Measurements from ENCODE around the gene RAB21. TPM values are rescaled to one million over a fixed set of nuclear protein-coding genes. Genes with fewer than 3 reads are reported as not detected.

Gene RAB21
- total and polyA plus RNA-seq, 2 of the 13 experiments (the other 11 are each of a cell fraction or from before 2014, with no cell fraction given), result 4.4 to 50.9 TPM

- intact Hi-C loops (cut with micrococcal nuclease; ENCODE audit: unreplicated experiment), result no loop called here
- H2AFZ ChIP-seq (ENCODE audit: low read length), result no peak overlapping the region
- no peak overlapping the region for H3K27ac ChIP-seq (ENCODE audit: extremely low read length, insufficient read depth, low read length)
- WGBS (ENCODE audit: low lambda C conversion rate), result 98% methylated on average over 6 of the region's 6 CpGs
- TF ChIP-seq MATR3 (CRISPR knock-in tag; IDR thresholded peaks at IDR 0.05), result no peak
- TF ChIP-seq MYNN (CRISPR knock-in tag; IDR thresholded peaks at IDR 0.05; ENCODE audit: low read depth), result no peak
- TF ChIP-seq ATF5 (CRISPR knock-in tag; IDR thresholded peaks at IDR 0.05; ENCODE audit: low read depth), result no peak
- no peak for TF ChIP-seq ZNF766 (CRISPR knock-in tag; IDR thresholded peaks at IDR 0.05; ENCODE audit: borderline replicate concordance)
- TF ChIP-seq ZSCAN21 (CRISPR knock-in tag; IDR thresholded peaks at IDR 0.05; ENCODE audit: borderline replicate concordance), result no peak
- ATAC-seq, result no peak
- H3K27me3 ChIP-seq (ENCODE audit: control insufficient read depth in 1 of 2, insufficient read depth in 2 of 2, low read length in 2 of 2), result peaks cover 0 to 2% of the 10 kb centered on the region in 2 experiments; a peak in 2 of 5 replicates
- in situ Hi-C loops (cut with HindIII; ENCODE audit: extremely low pct_ligation_motif_present, low pct_unique_long_range_greater_than_20kb), result no loop called here
- no peak overlapping the region for H3K4me2 ChIP-seq (ENCODE audit: low read depth, low read length)
- CTCF ChIA-PET (ENCODE audit: low intra/inter-chr PET ratio, low total read pairs), result no interaction called here
- no peak for FAIRE-seq
- H3K9me3 ChIP-seq (ENCODE audit: low read length), result no peaks in the 10 kb centered on the region
- no peak overlapping the region for H3K9ac ChIP-seq (ENCODE audit: insufficient read depth, low read depth, low read length)
- POLR2A ChIA-PET, result interaction anchor here (1.3 kb wide), 1 partner anchor 38 kb away, joined by 5 read pairs; no protein-coding TSS in a partner anchor
- H3K4me1 ChIP-seq (ENCODE audit: insufficient read depth, low read length), result peaks cover 30% of the 10 kb centered on the region
- no peaks in the 10 kb centered on the region for H4K20me1 ChIP-seq (ENCODE audit: insufficient read depth, low read length)
- no peak overlapping the region for H3K4me3 ChIP-seq (replicated peaks in 1 of 3; ENCODE audit: insufficient read depth in 1 of 3, low read depth in 2 of 3, low read length in 3 of 3)
- BruUV-seq (replicated peaks), result no TSS peak
- DNase-seq (ENCODE audit: low spot score), result no peak
- peaks cover 34% of the 10 kb centered on the region for H3K79me2 ChIP-seq (ENCODE audit: insufficient read depth, low read length)
- no peaks in the 10 kb centered on the region for H3K36me3 ChIP-seq (replicated peaks in 1 of 2; ENCODE audit: control insufficient read depth in 1 of 2, insufficient read depth in 2 of 2, low read length in 2 of 2)
Observed at GRCh38 chr12:71838676-71839075, 84.0 kb downstream of the RAB21 start.

GRCh38 chr12:71840231-71840847 is 85.7 kb downstream of the RAB21 start:
- peak; percentile 48 for DNase-seq (ENCODE audit: low spot score)
- ATAC-seq, result peak; percentile 61
- Histone ChIP-seq H3K4me1 (ENCODE audit: insufficient read depth, low read length) (peaks cover 41% of the 10 kb centered on the region), H3K27me3 (ENCODE audit: control insufficient read depth in 1 of 2, insufficient read depth in 2 of 2, low read length in 2 of 2) (peaks cover 0 to 2% of the 10 kb centered on the region in 2 experiments; a peak in 2 of 5 replicates), H3K9ac (ENCODE audit: insufficient read depth, low read depth, low read length) (peak overlapping the region; percentile 75), H3K79me2 (ENCODE audit: insufficient read depth, low read length) (peaks cover 42% of the 10 kb centered on the region), H3K4me2 (ENCODE audit: low read depth, low read length) (peak overlapping the region; percentile 65), H2AFZ (ENCODE audit: low read length) (no peak overlapping the region), H3K9me3 (ENCODE audit: low read length) (no peaks in the 10 kb centered on the region), H3K36me3 (replicated peaks in 1 of 2; ENCODE audit: control insufficient read depth in 1 of 2, insufficient read depth in 2 of 2, low read length in 2 of 2) (no peaks in the 10 kb centered on the region), H3K27ac (ENCODE audit: extremely low read length, insufficient read depth, low read length) (peak overlapping the region; percentile 69), H3K4me3 (replicated peaks in 1 of 3; ENCODE audit: insufficient read depth in 1 of 3, low read depth in 2 of 3, low read length in 3 of 3) (peak overlapping the region; percentile 48 to 80 (median 77)), H4K20me1 (ENCODE audit: insufficient read depth, low read length) (no peaks in the 10 kb centered on the region)
- in situ Hi-C loops (cut with HindIII; ENCODE audit: extremely low pct_ligation_motif_present, low pct_unique_long_range_greater_than_20kb), result no loop called here
- 2% methylated on average over 20 of the region's 20 CpGs for WGBS (ENCODE audit: low lambda C conversion rate)
- POLR2A ChIA-PET, result interaction anchor here (1.4 kb wide), 1 partner anchor 86 kb away, joined by 4 read pairs; the partner anchor contains the start of gene RAB21
- FAIRE-seq, result peak; percentile 58
- BruUV-seq (replicated peaks), result no TSS peak
- CTCF ChIA-PET (ENCODE audit: low intra/inter-chr PET ratio, low total read pairs), result no interaction called here
- intact Hi-C loops (cut with micrococcal nuclease; ENCODE audit: unreplicated experiment), result no loop called here
- TF ChIP-seq FOXP1 (IDR thresholded peaks at IDR 0.05) (0 out of 2 replicates have a peak, but pooled peaks have one; percentile 44), FOXP1 (CRISPR knock-in tag; IDR thresholded peaks at IDR 0.05) (peak; percentile 42; the same call in 1 of the 2 replicates), ZNF687 (CRISPR knock-in tag; IDR thresholded peaks at IDR 0.05) (no peak), YY1 (IDR thresholded peaks at IDR 0.05; ENCODE audit: insufficient read depth, insufficient replicate concordance, low read depth, low read length) (peak; percentile 21), FOXK2 (IDR thresholded peaks at IDR 0.05) (peak; percentile 48; the same call in 1 of the 2 replicates), DNMT3B (CRISPR knock-in tag; conservative IDR thresholded peaks at IDR 0.05) (0 out of 2 replicates have a peak, but pooled peaks have one; percentile 26), TFAP4 (IDR thresholded peaks at IDR 0.05; ENCODE audit: borderline replicate concordance, low read depth) (peak; percentile 37; the same call in 1 of the 2 replicates)

All from HepG2 (cell line).